PC-3 (cell line): ENCODE measurements around the gene ROR1. TPM values are rescaled to one million over a fixed set of nuclear protein-coding genes. Genes with fewer than 3 reads are reported as not detected.

Experiments
- ATAC-seq: fragments of 200-7000 bp; cut with Tn5 transposase; 2 replicates; pipeline ENCODE4 v1.9.1; 2020; ENCODE audit warnings: mild to moderate bottlenecking, moderate library complexity
- BruUV-seq: library from RNA; stranded (reverse); fragments of 400-500 nt; replicated peaks from 2 replicates; lab custom pipeline; 2021; lab: Mats Ljungman, UMichigan
- CTCF ChIA-PET: fragments of 300-600 bp; sonication (Branson Sonifier 250); formaldehyde crosslinking; loops from one replicate; lab custom pipeline; 2022; ENCODE audit warnings: antibody characterized with exemption; lab: Charles Lee
- POLR2A ChIA-PET: fragments of 300-600 bp; sonication (Branson Sonifier 250); formaldehyde crosslinking; loops from one replicate; lab custom pipeline; 2022; ENCODE audit warnings: antibody characterized with exemption; ENCODE audit not compliant: unreplicated experiment; lab: Charles Lee
- DNase-seq: peaks from one replicate; pipeline ENCODE4 v3.0.0-alpha.2; 2015
- H2AFZ ChIP-seq: fragments of 300-600 bp; sonication (generic); 2 replicates; pipeline ENCODE4 v1.6.0; 2016; ENCODE audit warnings: antibody characterized with exemption, low read length
- H3F3A ChIP-seq: fragments of 300-600 bp; sonication (generic); one replicate; pipeline ENCODE4 v1.6.0; 2017; ENCODE audit warnings: antibody characterized with exemption, low read length, control low read depth, mild to moderate bottlenecking; ENCODE audit not compliant: unreplicated experiment
- H3K27ac ChIP-seq: fragments of 300-600 bp; sonication (generic); 2 replicates; pipeline ENCODE4 v1.5.1; 2016; ENCODE audit warnings: mild to moderate bottlenecking, low read length
- H3K27me3 ChIP-seq: fragments of 300-600 bp; sonication (generic); 2 replicates; pipeline ENCODE4 v1.6.1; 2016; ENCODE audit warnings: low read length, mixed read lengths
- H3K36me3 ChIP-seq: fragments of 300-600 bp; sonication (generic); 2 replicates; pipeline ENCODE4 v1.6.1; 2016; ENCODE audit warnings: low read depth, mixed run types, low read length, mixed read lengths
- H3K4me1 ChIP-seq: fragments of 300-600 bp; sonication (generic); 2 replicates; pipeline ENCODE4 v1.5.1; 2016; ENCODE audit warnings: low read length; ENCODE audit not compliant: insufficient read depth
- H3K4me2 ChIP-seq: fragments of 300-600 bp; sonication (generic); 2 replicates; pipeline ENCODE4 v1.6.0; 2016; ENCODE audit warnings: low read length
- H3K4me3 ChIP-seq: fragments of 300-600 bp; sonication (generic); 2 replicates; pipeline ENCODE4 v1.5.1; 2016; ENCODE audit warnings: mild to moderate bottlenecking, low read length, mixed read lengths
- H3K79me2 ChIP-seq: fragments of 300-600 bp; sonication (generic); 2 replicates; pipeline ENCODE4 v1.6.1; 2017; ENCODE audit warnings: low read length, mixed read lengths
- H3K9ac ChIP-seq: fragments of 300-600 bp; sonication (generic); 2 replicates; pipeline ENCODE4 v1.6.0; 2016; ENCODE audit warnings: mild to moderate bottlenecking, low read length
- H3K9me2 ChIP-seq: fragments of 300-600 bp; sonication (generic); replicated peaks from 2 replicates; pipeline ENCODE4 v1.6.1; 2016; ENCODE audit warnings: mixed run types, low read length, mixed read lengths
- H3K9me3 ChIP-seq: fragments of 300-600 bp; sonication (generic); 2 replicates; pipeline ENCODE4 v1.6.1; 2016; ENCODE audit warnings: low read length, mixed read lengths
- H4K20me1 ChIP-seq: fragments of 300-600 bp; sonication (generic); 2 replicates; pipeline ENCODE4 v1.6.1; 2016; ENCODE audit warnings: low read length, mixed read lengths
- CTCF ChIP-seq: fragments of 300-600 bp; sonication (generic); conservative IDR thresholded peaks from 2 replicates; pipeline ENCODE4 v1.5.1; 2017; ENCODE audit warnings: antibody characterized with exemption, low read depth, mild to moderate bottlenecking, low read length
- EZH2 ChIP-seq: fragments of 300-600 bp; sonication (generic); IDR thresholded peaks from one replicate; pipeline ENCODE4 v1.6.1; 2017; ENCODE audit warnings: antibody characterized with exemption, mild to moderate bottlenecking, low read length; ENCODE audit not compliant: unreplicated experiment
- EZH2phosphoT487 ChIP-seq: fragments of 300-600 bp; sonication (generic); IDR thresholded peaks from 2 replicates; pipeline ENCODE4 v1.6.1; 2018; ENCODE audit warnings: mild to moderate bottlenecking, antibody characterized with exemption, low read length, borderline replicate concordance
- intact Hi-C: fragments of 100-400 bp; cut with micrococcal nuclease; formaldehyde crosslinking; loops from 2 replicates; pipeline ENCODE4 v1.9.0; 2023
- total RNA-seq: library from RNA; depleted of rRNA; stranded (reverse); fragments of >200 nt; gene quantifications from 2 replicates; pipeline ENCODE4 v1.2.3, GENCODE V29; 2014

ROR1 gene
- total RNA-seq, 1 experiment from 2014 or later: 16.5 TPM

- H3K36me3 ChIP-seq: no peaks in the 10 kb centered on the region
- ATAC-seq: no peak
- H3K4me3 ChIP-seq: no peak overlapping the region
- TF ChIP-seq EZH2 (no peak), CTCF (no peak), EZH2phosphoT487 (no peak)
- POLR2A ChIA-PET: no interaction called here
- no peaks in the 10 kb centered on the region for H3F3A ChIP-seq
- no peak overlapping the region for H3K9ac ChIP-seq
- H3K9me2 ChIP-seq: no peaks in the 10 kb centered on the region
- intact Hi-C loops: no loop called here
- H3K27ac ChIP-seq: no peak overlapping the region
- no peaks in the 10 kb centered on the region for H3K4me1 ChIP-seq
- no TSS peak for BruUV-seq
- H3K4me2 ChIP-seq: no peak overlapping the region
- no peaks in the 10 kb centered on the region for H4K20me1 ChIP-seq
- no peak for DNase-seq
- CTCF ChIA-PET: no interaction called here
- H3K9me3 ChIP-seq: no peaks in the 10 kb centered on the region
- no peak overlapping the region for H2AFZ ChIP-seq
- H3K79me2 ChIP-seq: no peaks in the 10 kb centered on the region
- H3K27me3 ChIP-seq: no peaks in the 10 kb centered on the region
These were observed 353.5 kb downstream of the ROR1 start for GRCh38 chr1:64127297-64127696.

DNA sequence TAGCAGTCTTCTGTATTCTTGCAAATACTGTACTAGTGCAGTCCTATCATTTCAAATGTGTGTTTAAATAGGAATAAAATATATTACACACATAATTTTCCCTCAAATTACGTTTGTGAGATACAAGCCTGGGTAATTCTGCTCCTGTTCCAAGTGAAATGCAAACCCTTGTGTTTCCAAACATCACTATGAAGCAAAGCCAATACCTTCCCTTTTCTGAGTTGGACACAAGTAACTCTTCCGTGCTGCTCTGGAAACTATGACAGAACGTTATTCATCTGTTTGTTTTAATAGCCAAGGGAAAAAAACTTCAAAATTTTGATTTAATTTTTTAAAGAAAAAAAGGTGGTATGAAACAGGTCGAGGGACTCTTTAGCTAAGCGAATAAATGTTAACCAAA, 355.9 kb downstream of the ROR1 start:
- Histone ChIP-seq H3K27ac (no peak overlapping the region), H3K4me3 (no peak overlapping the region), H3K4me1 (peaks cover 20% of the 10 kb centered on the region), H3F3A (no peaks in the 10 kb centered on the region), H3K9me3 (no peaks in the 10 kb centered on the region), H3K9ac (no peak overlapping the region), H3K79me2 (no peaks in the 10 kb centered on the region), H3K4me2 (no peak overlapping the region), H4K20me1 (no peaks in the 10 kb centered on the region), H2AFZ (no peak overlapping the region), H3K36me3 (no peaks in the 10 kb centered on the region), H3K27me3 (no peaks in the 10 kb centered on the region), H3K9me2 (no peaks in the 10 kb centered on the region)
- ATAC-seq (no peak), DNase-seq (no peak)
- intact Hi-C loops: no loop called here
- no peak for TF ChIP-seq CTCF
- no peak for TF ChIP-seq EZH2phosphoT487
- no peak for TF ChIP-seq EZH2
- ChIA-PET CTCF (no interaction called here), POLR2A (no interaction called here)
- BruUV-seq: no TSS peak

GRCh38 chr1:64131155-64131554, 357.3 kb downstream of the ROR1 start:
- intact Hi-C loops: no loop called here
- POLR2A ChIA-PET: no interaction called here
- Histone ChIP-seq H3K27me3 (no peaks in the 10 kb centered on the region), H3K79me2 (no peaks in the 10 kb centered on the region), H4K20me1 (no peaks in the 10 kb centered on the region), H3K4me3 (no peak overlapping the region), H3K9ac (no peak overlapping the region), H3K9me3 (no peaks in the 10 kb centered on the region), H3K4me1 (peaks cover 33% of the 10 kb centered on the region), H2AFZ (no peak overlapping the region), H3K9me2 (no peaks in the 10 kb centered on the region), H3F3A (no peaks in the 10 kb centered on the region), H3K4me2 (no peak overlapping the region), H3K36me3 (no peaks in the 10 kb centered on the region), H3K27ac (no peak overlapping the region)
- BruUV-seq: no TSS peak
- CTCF ChIA-PET: no interaction called here
- no peak for ATAC-seq
- TF ChIP-seq EZH2 (no peak), CTCF (no peak), EZH2phosphoT487 (no peak)
- no peak for DNase-seq
